Measurements from ENCODE around the gene HSPA13. TPM values are rescaled to one million over a fixed set of nuclear protein-coding genes. Genes with fewer than 3 reads are reported as not detected.

HSPA13 gene
- total RNA-seq, 3 donors from 2014 or later = 7.7 to 18.4 (median 13.3) TPM

- Histone ChIP-seq H3K4me1 (ENCODE audit: low read depth) (no peaks in the 10 kb centered on the region), H3K9me3 (no peaks in the 10 kb centered on the region), H3K4me3 (no peak overlapping the region), H3K36me3 (ENCODE audit: low read depth) (no peaks in the 10 kb centered on the region)
- DNase-seq (peak in 1 of 3 donors; percentile 15), ATAC-seq (peak; percentile 55)
- intact Hi-C loops (cut with DNase I, micrococcal nuclease) = loop anchor here in 1 of 2 donors (10.0 kb wide), 1 partner anchor 1191 kb away; no protein-coding TSS in a partner anchor
- TF ChIP-seq CTCF (IDR thresholded peaks at IDR 0.05) = no peak
These were observed 20.9 kb upstream of the HSPA13 start for GRCh38 chr21:14403681-14404318.

- TF ChIP-seq CTCF (IDR thresholded peaks at IDR 0.05) = no peak
- Histone ChIP-seq H3K9me3 (no peaks in the 10 kb centered on the region), H3K36me3 (ENCODE audit: low read depth) (no peaks in the 10 kb centered on the region), H3K4me3 (no peak overlapping the region), H3K4me1 (ENCODE audit: low read depth) (no peaks in the 10 kb centered on the region)
- intact Hi-C loops (cut with DNase I, micrococcal nuclease) = loop anchor here in 1 of 2 donors (10.0 kb wide), 1 partner anchor 1194 kb away; no protein-coding TSS in a partner anchor
- ATAC-seq = no peak
- DNase-seq = no peak
These were observed 18.3 kb upstream of the HSPA13 start for GRCh38 chr21:14401217-14401616.

- peaks cover 3% of the 10 kb centered on the region for H3K4me1 ChIP-seq (ENCODE audit: low read depth)
- intact Hi-C loops (cut with DNase I, micrococcal nuclease) = no loop called here
- no peaks in the 10 kb centered on the region for H3K36me3 ChIP-seq (ENCODE audit: low read depth)
- no peak for TF ChIP-seq CTCF (IDR thresholded peaks at IDR 0.05)
- ATAC-seq (no peak), DNase-seq (no peak)
- H3K4me3 ChIP-seq = no peak overlapping the region
- no peaks in the 10 kb centered on the region for H3K9me3 ChIP-seq
These were observed 5.3 kb upstream of the HSPA13 start for GRCh38 chr21:14388282-14388681.

- no peak for TF ChIP-seq CTCF (IDR thresholded peaks at IDR 0.05)
- no peak for ATAC-seq
- intact Hi-C loops (cut with DNase I, micrococcal nuclease) = no loop called here
- H3K9me3 ChIP-seq = no peaks in the 10 kb centered on the region
- H3K4me3 ChIP-seq = no peak overlapping the region
- H3K36me3 ChIP-seq (ENCODE audit: low read depth) = no peaks in the 10 kb centered on the region
- H3K4me1 ChIP-seq (ENCODE audit: low read depth) = peaks cover 17% of the 10 kb centered on the region
- DNase-seq = no peak
These were observed 1.5 kb upstream of the HSPA13 start for GRCh38 chr21:14384453-14384852.

GRCh38 chr21:14383596-14384180 is 742 bp upstream of the HSPA13 start:
- DNase-seq = peak in 1 of 3 donors; percentile 12
- intact Hi-C loops (cut with DNase I, micrococcal nuclease) = no loop called here
- Histone ChIP-seq H3K4me1 (ENCODE audit: low read depth) (peaks cover 17% of the 10 kb centered on the region), H3K9me3 (no peaks in the 10 kb centered on the region), H3K36me3 (ENCODE audit: low read depth) (no peaks in the 10 kb centered on the region), H3K4me3 (peak overlapping the region; percentile 21)
- TF ChIP-seq CTCF (IDR thresholded peaks at IDR 0.05) = no peak
- peak; percentile 7 for ATAC-seq

Measured in mucosa of descending colon (tissue), 3 donors.